K562 (cell line): Measurements from ENCODE around the gene SLC25A2. TPM values are rescaled to one million over a fixed set of nuclear protein-coding genes. Genes with fewer than 3 reads are reported as not detected.

Experiments
- ATF7 ChIP-seq: fragments of 450-650 bp; IDR thresholded peaks from 2 replicates; pipeline ENCODE4 v1.7.1; 2014; ENCODE audit warnings: mild to moderate bottlenecking, moderate library complexity
- CBFA2T2 ChIP-seq: fragments of 450-650 bp; conservative IDR thresholded peaks from 2 replicates; pipeline ENCODE4 v1.6.1; 2017; ENCODE audit warnings: mild to moderate bottlenecking
- E2F3 ChIP-seq: fragments of 250-450 bp; sonication (Bioruptor Pico); IDR thresholded peaks from 2 replicates; pipeline ENCODE4 v1.4.0; 2020; ENCODE audit warnings: mild to moderate bottlenecking
- EP400 ChIP-seq: fragments of 450-650 bp; IDR thresholded peaks from 2 replicates; pipeline ENCODE4 v1.6.1; 2017; ENCODE audit warnings: antibody characterized with exemption, mild to moderate bottlenecking, moderate library complexity
- HMG20A ChIP-seq: fragments of 450-650 bp; formaldehyde crosslinking; conservative IDR thresholded peaks from 2 replicates; pipeline ENCODE4 v1.4.0; 2020; ENCODE audit warnings: mild to moderate bottlenecking, mixed read lengths
- HMGN3 ChIP-seq: IDR thresholded peaks from 2 replicates; pipeline ENCODE4 v1.6.1; 2011; ENCODE audit warnings: borderline replicate concordance, low read depth, mild to moderate bottlenecking, mixed read lengths, low read length; ENCODE audit not compliant: insufficient read length; ENCODE audit errors: extremely low read depth
- HNRNPL ChIP-seq: fragments of 200-400 bp; formaldehyde crosslinking; IDR thresholded peaks from 2 replicates; pipeline ENCODE4 v1.6.1; 2017; ENCODE audit warnings: low read depth, mild to moderate bottlenecking, low read length
- JUND ChIP-seq, 2 experiments: IDR thresholded peaks; 2 replicates in 1 of 2; 3 replicates in 1 of 2; pipeline ENCODE4 v1.6.1; 2011; ENCODE audit warnings: borderline replicate concordance in 2 of 2, low read depth in 2 of 2, low read length in 2 of 2, improper control_type of control experiment in 1 of 2, missing biosample characterization in 1 of 2, missing genetic modification characterization in 1 of 2, missing genetic modification reagents in 1 of 2
- NCOA2 ChIP-seq, 2 experiments: fragments of 450-650 bp; IDR thresholded peaks; 2 replicates each; pipeline ENCODE4 v1.6.1; 2018; ENCODE audit warnings: mild to moderate bottlenecking in 2 of 2, moderate library complexity in 1 of 2; ENCODE audit not compliant: partially characterized antibody in 2 of 2
- RBFOX2 ChIP-seq: fragments of 200-400 bp; formaldehyde crosslinking; IDR thresholded peaks from 2 replicates; pipeline ENCODE4 v1.6.1; 2017; ENCODE audit warnings: low read depth, mild to moderate bottlenecking, low read length, moderate library complexity
- SMARCE1 ChIP-seq: fragments of 450-650 bp; IDR thresholded peaks from 2 replicates; pipeline ENCODE4 v1.7.1; 2016; ENCODE audit warnings: mild to moderate bottlenecking
- SRF ChIP-seq, 2 experiments: fragments of 250-450, 450-650 bp in 1 of 2; sonication (Bioruptor Pico) in 1 of 2; sonication (generic) in 1 of 2; formaldehyde crosslinking; IDR thresholded peaks; 2 replicates each; pipeline versions ENCODE4 v1.5.0 to v1.5.1; 2020 to 2022; ENCODE audit warnings: mild to moderate bottlenecking in 1 of 2, missing genetic modification reagents in 1 of 2
- USF1 ChIP-seq: sonication (generic); formaldehyde crosslinking; IDR thresholded peaks from 2 replicates; pipeline ENCODE4 v1.9.0; 2022; ENCODE audit warnings: mild to moderate bottlenecking, missing genetic modification reagents
- polyA plus RNA-seq, 8 experiments: library from polyadenylated mRNA; depleted of rRNA in 4 of 8; stranded (reverse) in 5 of 8; unstranded in 3 of 8; fragments of >200 nt; fragmentation: Nextera tagmentation in 2 of 8; fragmentation: Illumina TruSeq in 1 of 8; extraction: Ambion mirVana in 2 of 8; extraction: Trizol in 1 of 8; gene quantifications; 2 replicates each; pipeline versions ENCODE4 v1.2.1 to v1.2.3, GENCODE V29; 2011 to 2014; ENCODE audit warnings: inconsistent platforms in 1 of 8, missing spikeins in 1 of 8
- total RNA-seq, 7 experiments: library from RNA; depleted of rRNA in 6 of 7; stranded (reverse); fragments of >200 nt in 6 of 7; fragmentation: Illumina TruSeq in 2 of 7; extraction: Trizol in 2 of 7; gene quantifications; 2 replicates each; pipeline versions ENCODE4 v1.2.1 to v1.2.3, GENCODE V29; 2011 to 2021; ENCODE audit warnings: low replicate concordance in 1 of 7
- TF ChIP-seq, protein P1 (sequence below): sonication (generic); formaldehyde crosslinking; IDR thresholded peaks from 2 replicates; pipeline ENCODE4 v1.8.1; 2023; ENCODE audit warnings: mild to moderate bottlenecking, missing genetic modification reagents
- TF ChIP-seq, protein P2 (sequence below): sonication (generic); formaldehyde crosslinking; IDR thresholded peaks from 2 replicates; pipeline ENCODE4 v1.8.1; 2023; ENCODE audit warnings: missing genetic modification reagents, mild to moderate bottlenecking, borderline replicate concordance
- TF ChIP-seq, protein P3 (sequence below), 2 experiments: fragments of 200-800 bp in 1 of 2; sonication (Bioruptor generic) in 1 of 2; sonication (generic) in 1 of 2; formaldehyde crosslinking in 1 of 2; IDR thresholded peaks in 1 of 2; conservative IDR thresholded peaks in 1 of 2; 2 replicates each; pipeline versions ENCODE4 v1.5.0 to v1.6.1; 2016 to 2020; ENCODE audit warnings: missing compliant biosample characterization in 1 of 2, missing genetic modification characterization in 1 of 2, missing genetic modification reagents in 1 of 2

Gene SLC25A2
- total and polyA plus RNA-seq, 9 of the 15 experiments (the other 6 are each of a cell fraction or from before 2014, with no cell fraction given), result 0.09 to 0.11 (median 0.11) TPM; not detected in 6

DNA sequence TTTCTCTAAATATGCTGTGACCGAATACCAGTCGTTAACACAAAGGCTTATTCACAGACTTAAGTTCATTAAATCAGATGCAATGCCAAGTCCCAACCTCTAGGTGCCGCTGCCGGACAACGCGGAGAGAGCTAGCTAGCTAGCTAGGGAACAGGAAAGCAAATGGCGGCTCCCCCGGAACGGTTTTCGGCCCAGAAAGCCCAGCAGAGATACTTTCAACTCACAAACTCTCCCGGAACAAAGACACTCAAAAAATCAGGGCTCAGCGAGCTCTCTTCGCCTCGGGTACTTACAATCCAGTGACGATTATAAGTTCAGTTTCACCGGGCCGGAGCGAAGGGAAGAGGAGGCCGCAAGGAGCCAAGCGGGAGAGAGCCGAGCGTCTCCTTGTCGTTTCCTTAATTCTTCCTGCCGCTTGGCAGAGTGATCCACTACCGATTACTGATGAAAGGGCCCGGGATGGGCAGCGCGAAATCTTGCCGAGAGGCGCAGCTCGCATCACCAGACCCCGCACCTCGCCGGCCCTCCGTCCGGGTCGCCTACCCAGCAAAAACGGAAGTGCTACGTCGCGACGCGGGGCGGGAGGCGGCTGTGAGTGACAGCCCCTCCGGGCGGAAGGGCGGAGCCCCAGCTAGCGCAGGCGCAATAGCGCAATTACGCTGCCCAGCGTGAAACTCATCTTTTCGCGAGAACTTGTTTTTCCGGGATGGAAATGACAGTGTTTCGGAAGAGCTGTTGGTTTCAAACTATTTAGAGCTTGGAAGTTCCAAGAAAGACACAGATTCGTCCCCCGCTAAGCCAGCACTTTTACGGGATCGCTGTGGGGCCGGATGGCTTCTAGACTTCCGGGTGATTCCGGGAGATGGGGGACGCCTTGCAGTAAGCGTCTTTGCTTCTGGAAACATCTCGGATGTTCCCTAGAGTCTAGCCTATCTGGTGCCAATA is 16.6 kb upstream of the SLC25A2 start, which contains the start of gene TAF7 (continued):
- TF ChIP-seq, protein P1, sequence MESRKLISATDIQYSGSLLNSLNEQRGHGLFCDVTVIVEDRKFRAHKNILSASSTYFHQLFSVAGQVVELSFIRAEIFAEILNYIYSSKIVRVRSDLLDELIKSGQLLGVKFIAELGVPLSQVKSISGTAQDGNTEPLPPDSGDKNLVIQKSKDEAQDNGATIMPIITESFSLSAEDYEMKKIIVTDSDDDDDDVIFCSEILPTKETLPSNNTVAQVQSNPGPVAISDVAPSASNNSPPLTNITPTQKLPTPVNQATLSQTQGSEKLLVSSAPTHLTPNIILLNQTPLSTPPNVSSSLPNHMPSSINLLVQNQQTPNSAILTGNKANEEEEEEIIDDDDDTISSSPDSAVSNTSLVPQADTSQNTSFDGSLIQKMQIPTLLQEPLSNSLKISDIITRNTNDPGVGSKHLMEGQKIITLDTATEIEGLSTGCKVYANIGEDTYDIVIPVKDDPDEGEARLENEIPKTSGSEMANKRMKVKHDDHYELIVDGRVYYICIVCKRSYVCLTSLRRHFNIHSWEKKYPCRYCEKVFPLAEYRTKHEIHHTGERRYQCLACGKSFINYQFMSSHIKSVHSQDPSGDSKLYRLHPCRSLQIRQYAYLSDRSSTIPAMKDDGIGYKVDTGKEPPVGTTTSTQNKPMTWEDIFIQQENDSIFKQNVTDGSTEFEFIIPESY, result no peak
- TF ChIP-seq CBFA2T2 (no peak), E2F3 (no peak), HNRNPL (no peak), NCOA2 (IDR thresholded peaks at IDR 0.05; ENCODE audit: partially characterized antibody in 2 of 2) (no peak), SMARCE1 (peak; percentile 92), HMG20A (CRISPR knock-in tag) (no peak), USF1 (no peak), EP400 (peak; percentile 82), RBFOX2 (peak; percentile 100), JUND (IDR thresholded peaks at IDR 0.05; ENCODE audit: borderline replicate concordance, low read depth, low read length) (peak; percentile 46), JUND (tag; IDR thresholded peaks at IDR 0.05; ENCODE audit: borderline replicate concordance, low read depth, low read length) (no peak; the same call in 1 of the 3 replicates), HMGN3 (peak; percentile 69), ATF7 (peak; percentile 72), SRF (CRISPR knock-in tag; IDR thresholded peaks at IDR 0.05) (peak in 1 of 2 experiments; percentile 49; a peak in 1 of 4 replicates)
- TF ChIP-seq, protein P2, sequence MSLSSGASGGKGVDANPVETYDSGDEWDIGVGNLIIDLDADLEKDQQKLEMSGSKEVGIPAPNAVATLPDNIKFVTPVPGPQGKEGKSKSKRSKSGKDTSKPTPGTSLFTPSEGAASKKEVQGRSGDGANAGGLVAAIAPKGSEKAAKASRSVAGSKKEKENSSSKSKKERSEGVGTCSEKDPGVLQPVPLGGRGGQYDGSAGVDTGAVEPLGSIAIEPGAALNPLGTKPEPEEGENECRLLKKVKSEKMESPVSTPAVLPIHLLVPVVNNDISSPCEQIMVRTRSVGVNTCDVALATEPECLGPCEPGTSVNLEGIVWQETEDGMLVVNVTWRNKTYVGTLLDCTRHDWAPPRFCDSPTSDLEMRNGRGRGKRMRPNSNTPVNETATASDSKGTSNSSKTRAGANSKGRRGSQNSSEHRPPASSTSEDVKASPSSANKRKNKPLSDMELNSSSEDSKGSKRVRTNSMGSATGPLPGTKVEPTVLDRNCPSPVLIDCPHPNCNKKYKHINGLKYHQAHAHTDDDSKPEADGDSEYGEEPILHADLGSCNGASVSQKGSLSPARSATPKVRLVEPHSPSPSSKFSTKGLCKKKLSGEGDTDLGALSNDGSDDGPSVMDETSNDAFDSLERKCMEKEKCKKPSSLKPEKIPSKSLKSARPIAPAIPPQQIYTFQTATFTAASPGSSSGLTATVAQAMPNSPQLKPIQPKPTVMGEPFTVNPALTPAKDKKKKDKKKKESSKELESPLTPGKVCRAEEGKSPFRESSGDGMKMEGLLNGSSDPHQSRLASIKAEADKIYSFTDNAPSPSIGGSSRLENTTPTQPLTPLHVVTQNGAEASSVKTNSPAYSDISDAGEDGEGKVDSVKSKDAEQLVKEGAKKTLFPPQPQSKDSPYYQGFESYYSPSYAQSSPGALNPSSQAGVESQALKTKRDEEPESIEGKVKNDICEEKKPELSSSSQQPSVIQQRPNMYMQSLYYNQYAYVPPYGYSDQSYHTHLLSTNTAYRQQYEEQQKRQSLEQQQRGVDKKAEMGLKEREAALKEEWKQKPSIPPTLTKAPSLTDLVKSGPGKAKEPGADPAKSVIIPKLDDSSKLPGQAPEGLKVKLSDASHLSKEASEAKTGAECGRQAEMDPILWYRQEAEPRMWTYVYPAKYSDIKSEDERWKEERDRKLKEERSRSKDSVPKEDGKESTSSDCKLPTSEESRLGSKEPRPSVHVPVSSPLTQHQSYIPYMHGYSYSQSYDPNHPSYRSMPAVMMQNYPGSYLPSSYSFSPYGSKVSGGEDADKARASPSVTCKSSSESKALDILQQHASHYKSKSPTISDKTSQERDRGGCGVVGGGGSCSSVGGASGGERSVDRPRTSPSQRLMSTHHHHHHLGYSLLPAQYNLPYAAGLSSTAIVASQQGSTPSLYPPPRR (CRISPR knock-in tag), result no peak
- TF ChIP-seq, protein P3, sequence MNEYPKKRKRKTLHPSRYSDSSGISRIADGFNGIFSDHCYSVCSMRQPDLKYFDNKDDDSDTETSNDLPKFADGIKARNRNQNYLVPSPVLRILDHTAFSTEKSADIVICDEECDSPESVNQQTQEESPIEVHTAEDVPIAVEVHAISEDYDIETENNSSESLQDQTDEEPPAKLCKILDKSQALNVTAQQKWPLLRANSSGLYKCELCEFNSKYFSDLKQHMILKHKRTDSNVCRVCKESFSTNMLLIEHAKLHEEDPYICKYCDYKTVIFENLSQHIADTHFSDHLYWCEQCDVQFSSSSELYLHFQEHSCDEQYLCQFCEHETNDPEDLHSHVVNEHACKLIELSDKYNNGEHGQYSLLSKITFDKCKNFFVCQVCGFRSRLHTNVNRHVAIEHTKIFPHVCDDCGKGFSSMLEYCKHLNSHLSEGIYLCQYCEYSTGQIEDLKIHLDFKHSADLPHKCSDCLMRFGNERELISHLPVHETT (CRISPR knock-in tag; conservative IDR thresholded peaks at IDR 0.05 in 1 of 2, IDR thresholded peaks at IDR 0.05 in 1 of 2), result peak in 1 of 2 experiments; percentile 88; a peak in 2 of 4 replicates
